Right lobe of liver (tissue), 4 donors: ENCODE data around the gene GRIPAP1.

Experiments
- CTCF ChIP-seq, 4 donors: fragments of 200-600 bp in 3 of 4; fragments of 450-650 bp in 1 of 4; IDR thresholded peaks; one replicate each; pipeline versions ENCODE4 v1.5.1 to v1.8.0; 2016 to 2022; ENCODE audit warnings: antibody characterized with exemption in 4 of 4, mild to moderate bottlenecking in 2 of 4
- POLR2A ChIP-seq: fragments of 450-650 bp; IDR thresholded peaks from one replicate; pipeline ENCODE4 v1.6.1; 2017; ENCODE audit warnings: antibody characterized with exemption, mild to moderate bottlenecking
- donor health status: DM: no; HTN: no; CAD: no.
- donor health status: DM: no; HTN: no; CAD: no.
- donor health status: DM: no; HTN: yes; CAD: no.

GRCh38 chrX:48969471-48969870, 32.6 kb downstream of the GRIPAP1 start:
- no peak for TF ChIP-seq CTCF (IDR thresholded peaks at IDR 0.05)
- TF ChIP-seq POLR2A = no peak
